Neural progenitor cell (in vitro differentiated cells): Measurements from ENCODE around the gene SHLD3.

Experiments used
- CTCF ChIP-seq: fragments of 200-600 bp; sonication (generic); IDR thresholded peaks from 2 replicates; pipeline ENCODE4 v1.5.1; 2017; ENCODE audit warnings: antibody characterized with exemption, mild to moderate bottlenecking
- EZH2 ChIP-seq: fragments of 200-600 bp; sonication (generic); IDR thresholded peaks from 2 replicates; pipeline ENCODE4 v1.6.1; 2017; ENCODE audit warnings: antibody characterized with exemption, mild to moderate bottlenecking, moderate library complexity
- EZH2phosphoT487 ChIP-seq: fragments of 200-600 bp; sonication (generic); IDR thresholded peaks from 2 replicates; pipeline ENCODE4 v1.6.1; 2017; ENCODE audit warnings: antibody characterized with exemption

DNA sequence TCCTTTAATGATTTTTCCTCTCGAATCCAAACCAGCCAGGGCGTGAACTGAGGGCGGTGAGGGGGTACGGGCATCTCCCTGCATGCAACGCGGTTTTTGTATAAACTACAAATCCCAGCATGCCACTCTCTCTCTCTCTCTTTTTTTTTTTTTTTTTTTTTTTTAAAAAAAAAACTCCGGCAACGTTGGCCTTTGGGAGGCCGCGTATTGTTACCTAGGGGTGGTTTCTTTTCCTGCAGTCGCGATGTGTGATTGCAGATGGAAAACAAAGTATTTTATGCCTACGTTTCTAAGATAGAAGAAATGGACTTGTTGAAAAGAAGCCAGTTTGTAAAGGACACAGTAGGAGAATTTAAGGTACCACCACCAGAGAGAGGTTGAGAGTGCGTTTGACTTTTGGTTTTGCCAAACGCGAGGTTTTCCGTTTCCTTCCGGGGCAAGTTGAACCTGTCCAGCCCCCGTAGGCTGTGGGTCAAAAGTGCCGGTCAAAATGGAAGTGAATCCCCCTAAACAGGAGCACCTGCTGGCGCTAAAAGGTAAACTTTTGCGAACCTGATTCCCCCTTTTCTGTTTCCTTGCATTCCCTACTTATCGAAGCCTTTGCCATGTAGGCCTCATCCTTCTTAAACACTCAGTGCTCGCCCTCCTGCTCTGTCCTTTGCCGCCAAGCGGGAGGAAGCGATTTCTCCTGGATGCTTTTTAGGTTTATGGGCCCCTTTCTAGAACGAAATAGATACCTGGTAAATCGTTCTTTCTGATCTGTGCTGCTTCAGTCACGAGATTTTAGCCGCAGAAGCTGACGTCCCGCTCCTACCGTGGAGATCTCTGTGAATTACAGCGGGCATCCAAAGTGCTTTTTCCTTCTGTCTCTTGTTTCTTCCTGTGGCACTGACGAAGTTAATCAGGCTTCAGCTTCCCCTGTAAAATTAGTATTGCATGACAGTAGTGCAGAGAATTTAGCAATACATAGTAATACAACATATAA lies at the start of gene SHLD3, which contains the start of gene TRAPPC13:
- TF ChIP-seq CTCF = peak; percentile 11
- TF ChIP-seq EZH2phosphoT487 = no peak
- no peak for TF ChIP-seq EZH2
